K562 (cell line): ENCODE data around the gene FILIP1. TPM values are rescaled to one million over a fixed set of nuclear protein-coding genes. Genes with fewer than 3 reads are reported as not detected.

Source experiments
- ATAC-seq: fragments of 200-7000 bp; cut with Tn5 transposase; 3 replicates; pipeline ENCODE4 v1.9.1; 2020; ENCODE audit warnings: moderate library complexity
- BruUV-seq: library from RNA; stranded (reverse); fragments of 400-500 nt; replicated peaks from 2 replicates; lab custom pipeline; 2021; lab: Mats Ljungman, UMichigan
- CTCF ChIA-PET: fragments of 300-600 bp; formaldehyde crosslinking; extraction: SDS; loops from one replicate; lab custom pipeline; 2021; ENCODE audit warnings: low intra/inter-chr PET ratio; lab: Yijun Ruan, JAX
- POLR2A ChIA-PET: fragments of 300-600, 350-650 bp; sonication (Branson Sonifier 250); formaldehyde crosslinking; extraction: SDS; loops from one replicate; lab custom pipeline; 2021; ENCODE audit warnings: antibody characterized with exemption, inconsistent platforms; lab: Yijun Ruan, JAX
- DNase-seq, 4 experiments: peaks; one replicate each; pipeline versions ENCODE4 v3.0.0 to v3.0.0-alpha.2; 2011 to 2018; ENCODE audit warnings: low spot score in 3 of 4, mixed read lengths in 3 of 4; ENCODE audit errors: extremely low read depth in 1 of 4
- FAIRE-seq: peaks from 2 replicates; lab custom pipeline; 2011; peaks lifted over from hg19 to GRCh38; lab: Jason Lieb, UNC
- H2AFZ ChIP-seq: 2 replicates; pipeline ENCODE4 v1.6.0; 2011; ENCODE audit warnings: low read depth, low read length, control low read depth, inconsistent platforms
- H3K27ac ChIP-seq: fragments of 200-600 bp; 3 replicates; pipeline ENCODE4 v1.8.0; 2011; ENCODE audit warnings: low read depth, mild to moderate bottlenecking, control low read depth, inconsistent platforms, low read length, moderate library complexity, mixed read lengths; ENCODE audit errors: extremely low read depth
- H3K27me3 ChIP-seq, 2 experiments: fragments of 300-600 bp in 1 of 2; 2 replicates in 1 of 2; 3 replicates in 1 of 2; pipeline versions ENCODE4 v1.6.0 to v1.8.0; 2011; ENCODE audit warnings: inconsistent platforms in 2 of 2, low read length in 2 of 2, mild to moderate bottlenecking in 1 of 2, mixed read lengths in 1 of 2, moderate library complexity in 1 of 2; ENCODE audit not compliant: control insufficient read depth in 2 of 2, insufficient read depth in 2 of 2
- H3K36me3 ChIP-seq: fragments of 300-600 bp; 3 replicates; pipeline ENCODE4 v1.8.0; 2011; ENCODE audit warnings: mild to moderate bottlenecking, low read length, inconsistent platforms; ENCODE audit not compliant: control insufficient read depth, insufficient read depth
- H3K4me1 ChIP-seq, 2 experiments: fragments of 200-600 bp in 1 of 2; replicated peaks in 1 of 2; 2 replicates in 1 of 2; 3 replicates in 1 of 2; pipeline versions ENCODE4 v1.5.1 to v1.8.0; 2011; ENCODE audit warnings: inconsistent platforms in 2 of 2, low read length in 2 of 2, mild to moderate bottlenecking in 1 of 2, mixed read lengths in 1 of 2, moderate library complexity in 1 of 2; ENCODE audit not compliant: control insufficient read depth in 2 of 2, insufficient read depth in 2 of 2
- H3K4me2 ChIP-seq: 2 replicates; pipeline ENCODE4 v1.6.1; 2011; ENCODE audit warnings: low read length, control low read depth, inconsistent platforms, mixed read lengths; ENCODE audit not compliant: insufficient read depth
- H3K4me3 ChIP-seq: fragments of 200-600 bp; sonication (generic), shearing (Covaris generic); 2 replicates; pipeline ENCODE4 v1.5.1; 2016; ENCODE audit warnings: control low read depth, inconsistent platforms
- H3K79me2 ChIP-seq: fragments of 200-600 bp; 3 replicates; pipeline ENCODE4 v1.8.0; 2011; ENCODE audit warnings: low read length, inconsistent platforms; ENCODE audit not compliant: control insufficient read depth, insufficient read depth
- H3K9ac ChIP-seq, 2 experiments: 2 replicates each; pipeline versions ENCODE4 v1.6.0 to v1.6.1; 2011; ENCODE audit warnings: low read depth in 2 of 2, low read length in 2 of 2, control low read depth in 1 of 2, inconsistent platforms in 1 of 2, mild to moderate bottlenecking in 1 of 2, mixed read lengths in 1 of 2; ENCODE audit not compliant: insufficient read depth in 1 of 2
- H3K9me1 ChIP-seq: one replicate; pipeline ENCODE4 v1.6.0; 2011; ENCODE audit warnings: inconsistent platforms, mild to moderate bottlenecking, low read length, moderate library complexity; ENCODE audit not compliant: control insufficient read depth, insufficient read depth
- H3K9me3 ChIP-seq: replicated peaks from 2 replicates; pipeline ENCODE4 v1.5.1; 2011; ENCODE audit warnings: low read depth, low read length, inconsistent platforms; ENCODE audit not compliant: control insufficient read depth, insufficient read depth
- H4K20me1 ChIP-seq: replicated peaks from 2 replicates; pipeline ENCODE4 v1.6.1; 2011; ENCODE audit warnings: low read length, inconsistent platforms, mixed read lengths; ENCODE audit not compliant: control insufficient read depth, insufficient read depth
- CEBPB ChIP-seq: fragments of 450-650 bp; IDR thresholded peaks from 2 replicates; pipeline ENCODE4 v1.6.1; 2016; ENCODE audit warnings: missing genetic modification characterization, missing compliant biosample characterization
- CEBPG ChIP-seq, 3 experiments: fragments of 200-800 bp in 1 of 3; sonication (Bioruptor generic) in 1 of 3; sonication (generic) in 1 of 3; formaldehyde crosslinking in 1 of 3; IDR thresholded peaks in 2 of 3; conservative IDR thresholded peaks in 1 of 3; 2 replicates each; pipeline versions ENCODE4 v1.6.1 to v1.8.0; 2016 to 2022; ENCODE audit warnings: missing compliant biosample characterization in 2 of 3, missing genetic modification characterization in 2 of 3, mild to moderate bottlenecking in 1 of 3, missing genetic modification reagents in 1 of 3
- DPF2 ChIP-seq: fragments of 450-650 bp; IDR thresholded peaks from 2 replicates; pipeline ENCODE4 v1.6.1; 2016
- ETS2 ChIP-seq: IDR thresholded peaks from 2 replicates; pipeline ENCODE4 v1.6.1; 2016; ENCODE audit warnings: borderline replicate concordance, missing genetic modification characterization, mild to moderate bottlenecking, moderate library complexity, missing compliant biosample characterization; ENCODE audit not compliant: poor library complexity, severe bottlenecking
- GATAD2A ChIP-seq: fragments of 450-650 bp; IDR thresholded peaks from 2 replicates; pipeline ENCODE4 v1.6.1; 2017
- NFIC ChIP-seq: fragments of 450-650 bp; IDR thresholded peaks from 2 replicates; pipeline ENCODE4 v1.6.1; 2017; ENCODE audit warnings: mild to moderate bottlenecking, inconsistent platforms
- NFRKB ChIP-seq: fragments of 450-650 bp; IDR thresholded peaks from 2 replicates; pipeline ENCODE4 v1.6.1; 2016; ENCODE audit warnings: low read depth
- PPARD ChIP-seq: fragments of 250-450 bp; sonication (Bioruptor Pico); IDR thresholded peaks from 2 replicates; pipeline ENCODE4 v1.8.0; 2022; ENCODE audit warnings: inconsistent platforms, mild to moderate bottlenecking, moderate library complexity
- RBFOX2 ChIP-seq: fragments of 200-400 bp; formaldehyde crosslinking; IDR thresholded peaks from 2 replicates; pipeline ENCODE4 v1.6.1; 2017; ENCODE audit warnings: low read depth, mild to moderate bottlenecking, low read length, moderate library complexity
- RFX7 ChIP-seq: fragments of 250-450 bp; sonication (Bioruptor Pico); IDR thresholded peaks from 2 replicates; pipeline ENCODE4 v1.5.1; 2021; ENCODE audit warnings: mild to moderate bottlenecking
- SMARCE1 ChIP-seq: fragments of 450-650 bp; IDR thresholded peaks from 2 replicates; pipeline ENCODE4 v1.7.1; 2016; ENCODE audit warnings: mild to moderate bottlenecking
- TCF15 ChIP-seq: fragments of 250-450 bp; sonication (Bioruptor Pico); IDR thresholded peaks from 2 replicates; pipeline ENCODE4 v1.8.0; 2022; ENCODE audit warnings: moderate library complexity, mild to moderate bottlenecking, inconsistent platforms
- TCF3 ChIP-seq: sonication (generic); formaldehyde crosslinking; IDR thresholded peaks from 2 replicates; pipeline ENCODE4 v1.4.0; 2020; ENCODE audit warnings: mild to moderate bottlenecking, missing genetic modification reagents
- TEAD4 ChIP-seq, 2 experiments: sonication (generic) in 1 of 2; formaldehyde crosslinking in 1 of 2; IDR thresholded peaks; 2 replicates each; pipeline versions ENCODE4 v1.6.1 to v1.8.0; 2012 to 2022; ENCODE audit warnings: borderline replicate concordance in 1 of 2, inconsistent platforms in 1 of 2, low read length in 1 of 2, mild to moderate bottlenecking in 1 of 2, missing genetic modification reagents in 1 of 2
- ZNF217 ChIP-seq: sonication (generic); formaldehyde crosslinking; IDR thresholded peaks from 2 replicates; pipeline ENCODE4 v1.8.0; 2022; ENCODE audit warnings: mild to moderate bottlenecking, missing genetic modification reagents
- WGBS: fragments of 100-300 bp; shearing (Covaris generic); methylation state at CpG from one replicate; pipeline ENCODE4 v1.1.6; 2016; ENCODE audit warnings: low coverage, mixed read lengths; ENCODE audit not compliant: insufficient coverage; ENCODE audit errors: missing lambda C conversion rate; 5-methylcytosine and 5-hydroxymethylcytosine counted together
- in situ Hi-C: fragments of 300-500 bp; cut with MboI; formaldehyde crosslinking; loops from 4 replicates; pipeline ENCODE4 v1.15.0; 2018; ENCODE audit warnings: inconsistent platforms, mixed read lengths
- intact Hi-C: fragments of 100-400 bp; cut with micrococcal nuclease; formaldehyde crosslinking; loops from 2 replicates; pipeline ENCODE4 v1.14.2; 2022
- polyA plus RNA-seq, 8 experiments: library from polyadenylated mRNA; depleted of rRNA in 4 of 8; stranded (reverse) in 5 of 8; unstranded in 3 of 8; fragments of >200 nt; fragmentation: Nextera tagmentation in 2 of 8; fragmentation: Illumina TruSeq in 1 of 8; extraction: Ambion mirVana in 2 of 8; extraction: Trizol in 1 of 8; gene quantifications; 2 replicates each; pipeline versions ENCODE4 v1.2.1 to v1.2.3, GENCODE V29; 2011 to 2014; ENCODE audit warnings: inconsistent platforms in 1 of 8, missing spikeins in 1 of 8
- total RNA-seq, 7 experiments: library from RNA; depleted of rRNA in 6 of 7; stranded (reverse); fragments of >200 nt in 6 of 7; fragmentation: Illumina TruSeq in 2 of 7; extraction: Trizol in 2 of 7; gene quantifications; 2 replicates each; pipeline versions ENCODE4 v1.2.1 to v1.2.3, GENCODE V29; 2011 to 2021; ENCODE audit warnings: low replicate concordance in 1 of 7

FILIP1 gene
- total and polyA plus RNA-seq, 9 of the 15 experiments (the other 6 are each of a cell fraction or from before 2014, with no cell fraction given): 0.03 to 0.25 (median 0.10) TPM; not detected in 1

- peak; percentile 86 for TF ChIP-seq TEAD4 (IDR thresholded peaks at IDR 0.05; ENCODE audit: low read length)
- no peak for TF ChIP-seq TEAD4 (CRISPR knock-in tag; IDR thresholded peaks at IDR 0.05; ENCODE audit: borderline replicate concordance)
- TF ChIP-seq ZNF217 (CRISPR knock-in tag): no peak
- no peak for TF ChIP-seq PPARD
- TF ChIP-seq TCF3 (CRISPR knock-in tag): peak; percentile 23; the same call in 1 of the 2 replicates
- peak; percentile 54 for TF ChIP-seq NFIC
Observed at GRCh38 chr6:75279418-75279817, 214.2 kb downstream of the FILIP1 start (continued).

GRCh38 chr6:75278474-75279077 lies 215.0 kb downstream of the FILIP1 start:
- in situ Hi-C loops: no loop called here
- Histone ChIP-seq H3K9me3 (no peaks in the 10 kb centered on the region), H4K20me1 (no peaks in the 10 kb centered on the region; the same call in 1 of the 2 replicates), H3K4me1 (peaks cover 0 to 25% of the 10 kb centered on the region in 2 experiments; a peak in 3 of 5 replicates), H3K4me3 (no peak overlapping the region), H3K27ac (peak overlapping the region; percentile 43; the same call in 2 of the 3 replicates), H3K79me2 (peaks cover 97% of the 10 kb centered on the region), H3K36me3 (peaks cover 8% of the 10 kb centered on the region; the same call in 1 of the 3 replicates), H3K9ac (no peak overlapping the region; a peak in 1 of 4 replicates), H3K4me2 (peak overlapping the region; percentile 45), H3K27me3 (no peaks in the 10 kb centered on the region), H3K9me1 (no peaks in the 10 kb centered on the region), H2AFZ (no peak overlapping the region)
- TF ChIP-seq ETS2 (tag): no peak
- TF ChIP-seq RFX7 (CRISPR knock-in tag): no peak
- TF ChIP-seq GATAD2A: no peak
- TF ChIP-seq RBFOX2: no peak
- 0 out of 2 replicates have a peak, but pooled peaks have one; percentile 25 for TF ChIP-seq DPF2
- peak; percentile 59 for TF ChIP-seq NFIC
- TF ChIP-seq SMARCE1: 0 out of 2 replicates have a peak, but pooled peaks have one; percentile 22
- TF ChIP-seq CEBPG (CRISPR knock-in tag; IDR thresholded peaks at IDR 0.05): no peak
- TF ChIP-seq CEBPG (tag; conservative IDR thresholded peaks at IDR 0.05 in 1 of 2, IDR thresholded peaks at IDR 0.05 in 1 of 2): peak in 1 of 2 experiments; percentile 48; a peak in 1 of 4 replicates
- no peak for TF ChIP-seq NFRKB
- no peak for TF ChIP-seq TCF15
- peak; percentile 72 for TF ChIP-seq CEBPB (tag)
- ChIA-PET POLR2A (interaction anchor here (0.7 to 1.7 kb wide), 4 partner anchors 9 to 298 kb away, joined by 3 to 5 read pairs (median 4); no protein-coding TSS in a partner anchor), CTCF (no interaction called here)
- peak in 2 of 4 experiments; percentile 15 to 41 for DNase-seq
- peak; percentile 64 for FAIRE-seq
- no TSS peak for BruUV-seq
- intact Hi-C loops: no loop called here
- 0% methylated on average over 4 of the region's 4 CpGs for WGBS
- ATAC-seq: peak; percentile 46
